ENCODE results near the gene RGCC. TPM values are rescaled to one million over a fixed set of nuclear protein-coding genes. Genes with fewer than 3 reads are reported as not detected.

Gene RGCC
- total RNA-seq, 1 donor from 2014 or later, result 1.6 TPM

GRCh38 chr13:41452462-41452861 is 4.9 kb upstream of the RGCC start:
- Mint-ChIP-seq H3K27ac (ENCODE audit: unreplicated experiment) (no peak overlapping the region), H3K4me3 (ENCODE audit: unreplicated experiment) (no peak overlapping the region)

DNA sequence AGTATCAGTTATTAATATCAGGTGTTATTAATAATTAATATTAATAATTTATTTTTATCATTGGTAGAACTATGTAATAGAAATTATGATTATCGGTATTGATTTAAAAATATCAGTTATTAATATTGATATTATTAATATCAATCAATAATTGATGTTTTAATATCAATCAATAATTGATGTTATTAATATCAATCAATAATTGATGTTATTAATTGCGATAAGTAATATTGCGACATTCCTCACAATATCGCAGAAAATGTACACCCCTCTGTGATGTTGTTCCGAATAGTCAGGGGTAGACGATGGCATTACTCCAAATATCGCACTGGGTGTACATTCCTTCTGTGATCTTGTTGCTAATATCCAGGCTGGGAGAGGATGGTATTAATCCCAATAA is 3.7 kb upstream of the RGCC start:
- TF ChIP-seq, protein P1, sequence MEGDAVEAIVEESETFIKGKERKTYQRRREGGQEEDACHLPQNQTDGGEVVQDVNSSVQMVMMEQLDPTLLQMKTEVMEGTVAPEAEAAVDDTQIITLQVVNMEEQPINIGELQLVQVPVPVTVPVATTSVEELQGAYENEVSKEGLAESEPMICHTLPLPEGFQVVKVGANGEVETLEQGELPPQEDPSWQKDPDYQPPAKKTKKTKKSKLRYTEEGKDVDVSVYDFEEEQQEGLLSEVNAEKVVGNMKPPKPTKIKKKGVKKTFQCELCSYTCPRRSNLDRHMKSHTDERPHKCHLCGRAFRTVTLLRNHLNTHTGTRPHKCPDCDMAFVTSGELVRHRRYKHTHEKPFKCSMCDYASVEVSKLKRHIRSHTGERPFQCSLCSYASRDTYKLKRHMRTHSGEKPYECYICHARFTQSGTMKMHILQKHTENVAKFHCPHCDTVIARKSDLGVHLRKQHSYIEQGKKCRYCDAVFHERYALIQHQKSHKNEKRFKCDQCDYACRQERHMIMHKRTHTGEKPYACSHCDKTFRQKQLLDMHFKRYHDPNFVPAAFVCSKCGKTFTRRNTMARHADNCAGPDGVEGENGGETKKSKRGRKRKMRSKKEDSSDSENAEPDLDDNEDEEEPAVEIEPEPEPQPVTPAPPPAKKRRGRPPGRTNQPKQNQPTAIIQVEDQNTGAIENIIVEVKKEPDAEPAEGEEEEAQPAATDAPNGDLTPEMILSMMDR (IDR thresholded peaks at IDR 0.05), result no peak
- Mint-ChIP-seq H3K27ac (ENCODE audit: unreplicated experiment) (no peak overlapping the region), H3K4me3 (ENCODE audit: unreplicated experiment) (no peak overlapping the region), H3K4me1 (ENCODE audit: unreplicated experiment) (peaks cover 7% of the 10 kb centered on the region), H3K27me3 (ENCODE audit: unreplicated experiment) (peaks cover 32% of the 10 kb centered on the region), H3K9me3 (ENCODE audit: unreplicated experiment) (no peaks in the 10 kb centered on the region), H3K36me3 (ENCODE audit: unreplicated experiment) (no peaks in the 10 kb centered on the region)
- DNase-seq (ENCODE audit: extremely low spot score, unreplicated experiment), result no peak

More at GRCh38 chr13:41452462-41452861, 4.9 kb upstream of the RGCC start:
- Mint-ChIP-seq H3K27me3 (ENCODE audit: unreplicated experiment) (peaks cover 31% of the 10 kb centered on the region), H3K36me3 (ENCODE audit: unreplicated experiment) (no peaks in the 10 kb centered on the region), H3K9me3 (ENCODE audit: unreplicated experiment) (no peaks in the 10 kb centered on the region), H3K4me1 (ENCODE audit: unreplicated experiment) (peaks cover 3% of the 10 kb centered on the region)
- TF ChIP-seq, protein P1 (IDR thresholded peaks at IDR 0.05), result no peak
- no peak for DNase-seq (ENCODE audit: extremely low spot score, unreplicated experiment)

DNA sequence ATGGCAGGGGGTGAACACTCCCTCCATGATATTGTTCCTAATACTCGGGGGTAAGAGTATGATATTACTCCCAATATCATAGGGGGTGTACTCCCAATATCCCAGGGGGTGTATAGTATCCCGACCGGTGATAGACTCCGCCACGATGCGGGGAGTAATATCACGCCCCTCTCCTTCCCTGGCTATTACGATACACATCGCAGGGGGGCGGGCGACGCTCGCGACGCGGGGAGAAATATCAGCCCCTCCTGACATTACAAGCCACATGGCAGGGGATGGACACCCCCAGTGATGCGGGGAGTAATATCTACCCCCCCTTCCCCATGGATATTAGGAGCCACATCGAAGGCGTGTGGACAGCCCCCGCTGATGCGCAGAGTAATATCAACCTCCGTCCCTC is 3.2 kb upstream of the RGCC start:
- Mint-ChIP-seq H3K4me3 (ENCODE audit: unreplicated experiment) (no peak overlapping the region), H3K9me3 (ENCODE audit: unreplicated experiment) (no peaks in the 10 kb centered on the region), H3K27ac (ENCODE audit: unreplicated experiment) (no peak overlapping the region), H3K36me3 (ENCODE audit: unreplicated experiment) (no peaks in the 10 kb centered on the region), H3K4me1 (ENCODE audit: unreplicated experiment) (peaks cover 7% of the 10 kb centered on the region), H3K27me3 (ENCODE audit: unreplicated experiment) (peaks cover 37% of the 10 kb centered on the region)
- no peak for DNase-seq (ENCODE audit: extremely low spot score, unreplicated experiment)
- TF ChIP-seq, protein P1 (IDR thresholded peaks at IDR 0.05), result no peak

GRCh38 chr13:41455725-41456419 is 1.5 kb upstream of the RGCC start:
- Mint-ChIP-seq H3K4me1 (ENCODE audit: unreplicated experiment) (peaks cover 7% of the 10 kb centered on the region), H3K4me3 (ENCODE audit: unreplicated experiment) (no peak overlapping the region), H3K27me3 (ENCODE audit: unreplicated experiment) (peaks cover 48% of the 10 kb centered on the region), H3K36me3 (ENCODE audit: unreplicated experiment) (no peaks in the 10 kb centered on the region), H3K9me3 (ENCODE audit: unreplicated experiment) (no peaks in the 10 kb centered on the region), H3K27ac (ENCODE audit: unreplicated experiment) (no peak overlapping the region)
- DNase-seq (ENCODE audit: extremely low spot score, unreplicated experiment), result no peak
- TF ChIP-seq, protein P1 (IDR thresholded peaks at IDR 0.05), result no peak

DNA sequence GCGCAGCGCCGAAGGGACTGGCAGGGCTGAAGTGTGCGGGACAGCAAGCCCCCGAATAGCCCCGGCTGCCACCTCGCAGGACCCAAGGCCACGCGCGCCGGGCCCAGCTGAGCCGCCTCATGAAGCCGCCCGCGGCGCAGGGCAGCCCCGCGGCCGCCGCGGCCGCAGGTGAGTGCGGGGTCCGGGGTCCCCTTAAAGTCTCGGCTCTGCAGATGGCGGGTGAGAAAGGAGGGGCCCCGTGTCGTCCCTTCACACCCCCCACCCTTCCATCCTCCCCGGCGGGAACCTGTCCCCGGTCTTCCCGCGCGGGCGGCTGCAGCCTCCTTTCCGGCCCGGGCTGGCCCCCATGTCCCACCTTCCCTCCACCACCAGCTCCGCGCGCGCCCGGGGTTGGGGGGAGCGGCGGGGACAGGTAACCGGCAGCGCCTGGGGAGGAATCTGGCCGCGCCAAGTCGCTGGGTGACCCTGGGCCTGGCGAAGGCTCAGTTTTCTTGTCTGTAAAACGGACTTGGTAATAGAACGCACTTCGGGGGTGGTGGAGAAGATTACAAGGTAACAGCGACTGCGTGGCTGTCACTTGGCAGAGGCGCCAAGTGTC is 338 bp downstream of the RGCC start:
- no peaks in the 10 kb centered on the region for H3K9me3 Mint-ChIP-seq (ENCODE audit: unreplicated experiment)
- H3K27ac Mint-ChIP-seq (ENCODE audit: unreplicated experiment), result no peak overlapping the region
- peaks cover 7% of the 10 kb centered on the region for H3K4me1 Mint-ChIP-seq (ENCODE audit: unreplicated experiment)
- TF ChIP-seq, protein P1 (IDR thresholded peaks at IDR 0.05), result no peak
- DNase-seq (ENCODE audit: extremely low spot score, unreplicated experiment), result no peak
- H3K27me3 Mint-ChIP-seq (ENCODE audit: unreplicated experiment), result peaks cover 55% of the 10 kb centered on the region
- H3K36me3 Mint-ChIP-seq (ENCODE audit: unreplicated experiment), result no peaks in the 10 kb centered on the region
- peak overlapping the region; percentile 54 for H3K4me3 Mint-ChIP-seq (ENCODE audit: unreplicated experiment)

Measured in osteocyte (in vitro differentiated cells).